ENCODE results near the gene PCDHGB3.

PCDHGB3 gene

DNA sequence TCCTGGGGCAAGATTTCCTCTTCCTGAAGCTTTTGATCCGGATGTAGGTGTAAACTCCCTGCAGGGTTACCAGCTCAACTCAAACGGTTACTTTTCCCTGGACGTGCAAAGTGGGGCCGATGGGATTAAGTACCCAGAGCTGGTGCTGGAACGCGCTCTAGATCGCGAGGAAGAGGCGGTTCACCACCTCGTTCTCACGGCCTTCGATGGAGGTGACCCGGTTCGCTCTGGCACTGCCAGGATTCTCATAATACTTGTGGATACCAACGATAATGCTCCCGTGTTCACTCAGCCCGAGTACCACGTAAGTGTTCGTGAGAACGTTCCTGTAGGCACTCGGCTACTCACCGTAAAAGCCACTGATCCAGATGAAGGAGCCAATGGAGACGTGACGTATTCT, 14.4 kb upstream of the PCDHGB3 start:
- no peaks in the 10 kb centered on the region for H4K20me1 ChIP-seq (ENCODE audit: insufficient read depth, low read length)
- no peaks in the 10 kb centered on the region for H3K79me2 ChIP-seq (ENCODE audit: insufficient read depth, low read length)
- peaks cover 3% of the 10 kb centered on the region for H3K4me1 ChIP-seq (ENCODE audit: insufficient read depth, low read length, severe bottlenecking)
- no peak overlapping the region for H3K4me2 ChIP-seq (ENCODE audit: low read length)
- H3K9me2 ChIP-seq (ENCODE audit: low read depth, low read length) = no peaks in the 10 kb centered on the region
- no peak overlapping the region for H3K9ac ChIP-seq (ENCODE audit: low read length)
- H3K36me3 ChIP-seq (ENCODE audit: insufficient read depth, low read length) = peaks cover 21% of the 10 kb centered on the region
- no peak for TF ChIP-seq CTCF (IDR thresholded peaks at IDR 0.05; ENCODE audit: low read length)
- no peak for TF ChIP-seq EZH2 (IDR thresholded peaks at IDR 0.05; ENCODE audit: borderline replicate concordance, low read length)
- no peak overlapping the region for H3K4me3 ChIP-seq (ENCODE audit: low read depth, low read length, poor library complexity, severe bottlenecking)
- H2AFZ ChIP-seq (ENCODE audit: low read length) = no peak overlapping the region
- H3F3A ChIP-seq (ENCODE audit: insufficient read depth, low read length) = no peaks in the 10 kb centered on the region
- peaks cover 44% of the 10 kb centered on the region for H3K9me3 ChIP-seq (ENCODE audit: low read length)
- H3K27me3 ChIP-seq (ENCODE audit: insufficient read depth, low read length) = no peaks in the 10 kb centered on the region
- no peak overlapping the region for H3K27ac ChIP-seq (ENCODE audit: low read depth, low read length, poor library complexity, severe bottlenecking)

- Histone ChIP-seq H3K36me3 (ENCODE audit: insufficient read depth, low read length) (peaks cover 16% of the 10 kb centered on the region), H3K4me2 (ENCODE audit: low read length) (no peak overlapping the region), H2AFZ (ENCODE audit: low read length) (no peak overlapping the region), H4K20me1 (ENCODE audit: insufficient read depth, low read length) (no peaks in the 10 kb centered on the region), H3K9me3 (ENCODE audit: low read length) (peaks cover 43% of the 10 kb centered on the region), H3K27me3 (ENCODE audit: insufficient read depth, low read length) (no peaks in the 10 kb centered on the region), H3K4me1 (ENCODE audit: insufficient read depth, low read length, severe bottlenecking) (no peaks in the 10 kb centered on the region), H3K4me3 (ENCODE audit: low read depth, low read length, poor library complexity, severe bottlenecking) (no peak overlapping the region), H3K27ac (ENCODE audit: low read depth, low read length, poor library complexity, severe bottlenecking) (no peak overlapping the region), H3K79me2 (ENCODE audit: insufficient read depth, low read length) (no peaks in the 10 kb centered on the region), H3F3A (ENCODE audit: insufficient read depth, low read length) (no peaks in the 10 kb centered on the region), H3K9me2 (ENCODE audit: low read depth, low read length) (no peaks in the 10 kb centered on the region), H3K9ac (ENCODE audit: low read length) (no peak overlapping the region)
- no peak for TF ChIP-seq EZH2 (IDR thresholded peaks at IDR 0.05; ENCODE audit: borderline replicate concordance, low read length)
- TF ChIP-seq CTCF (IDR thresholded peaks at IDR 0.05; ENCODE audit: low read length) = no peak
These were observed 13.9 kb upstream of the PCDHGB3 start for GRCh38 chr5:141356133-141356532.

- Histone ChIP-seq H3F3A (ENCODE audit: insufficient read depth, low read length) (no peaks in the 10 kb centered on the region), H3K36me3 (ENCODE audit: insufficient read depth, low read length) (peaks cover 13% of the 10 kb centered on the region; the same call in 1 of the 2 replicates), H3K9ac (ENCODE audit: low read length) (no peak overlapping the region), H3K9me2 (ENCODE audit: low read depth, low read length) (no peaks in the 10 kb centered on the region), H3K4me3 (ENCODE audit: low read depth, low read length, poor library complexity, severe bottlenecking) (no peak overlapping the region), H3K9me3 (ENCODE audit: low read length) (peaks cover 42% of the 10 kb centered on the region), H4K20me1 (ENCODE audit: insufficient read depth, low read length) (no peaks in the 10 kb centered on the region), H3K4me2 (ENCODE audit: low read length) (no peak overlapping the region), H3K79me2 (ENCODE audit: insufficient read depth, low read length) (no peaks in the 10 kb centered on the region), H3K27me3 (ENCODE audit: insufficient read depth, low read length) (no peaks in the 10 kb centered on the region), H3K4me1 (ENCODE audit: insufficient read depth, low read length, severe bottlenecking) (no peaks in the 10 kb centered on the region), H2AFZ (ENCODE audit: low read length) (no peak overlapping the region), H3K27ac (ENCODE audit: low read depth, low read length, poor library complexity, severe bottlenecking) (no peak overlapping the region)
- TF ChIP-seq EZH2 (IDR thresholded peaks at IDR 0.05; ENCODE audit: borderline replicate concordance, low read length) (no peak), CTCF (IDR thresholded peaks at IDR 0.05; ENCODE audit: low read length) (no peak)
These were observed 13.1 kb upstream of the PCDHGB3 start for GRCh38 chr5:141356950-141357349.
